ENCODE measurements around the gene SERPINB10.

Gene SERPINB10

GRCh38 chr18:63907664-63908063, at the start of gene SERPINB10:
Gene SERPINB10, plus strand, starts transcription at chr18:63907958. Its CDS starts 7,553 bp downstream, at chr18:63915511.
- DNase-seq, result no peak

- no peak for DNase-seq
Observed at GRCh38 chr18:63858456-63858855, 49.3 kb upstream of the SERPINB10 start.

- DNase-seq, result no peak
Observed at GRCh38 chr18:63859781-63860475, 47.8 kb upstream of the SERPINB10 start.

- DNase-seq, result no peak
Observed at GRCh38 chr18:63860531-63860930, 47.2 kb upstream of the SERPINB10 start.

GRCh38 chr18:63867368-63868125, 40.2 kb upstream of the SERPINB10 start:
- DNase-seq, result no peak

- DNase-seq, result no peak
Observed at GRCh38 chr18:63868546-63868945, 39.2 kb upstream of the SERPINB10 start.

GRCh38 chr18:63869374-63869773, 38.4 kb upstream of the SERPINB10 start:
- no peak for DNase-seq

GRCh38 chr18:63869851-63870250, 37.9 kb upstream of the SERPINB10 start:
- no peak for DNase-seq

GRCh38 chr18:63871836-63872235, 35.9 kb upstream of the SERPINB10 start:
- DNase-seq, result no peak

- no peak for DNase-seq
Observed at GRCh38 chr18:63872586-63872985, 35.2 kb upstream of the SERPINB10 start.

- DNase-seq, result no peak
Observed at GRCh38 chr18:63878343-63878742, 29.4 kb upstream of the SERPINB10 start.

- DNase-seq, result no peak
Observed at GRCh38 chr18:63878925-63879324, 28.8 kb upstream of the SERPINB10 start.

GRCh38 chr18:63879709-63880108, 28.0 kb upstream of the SERPINB10 start:
- DNase-seq, result no peak

- no peak for DNase-seq
Observed at GRCh38 chr18:63881851-63882250, 25.9 kb upstream of the SERPINB10 start.

- no peak for DNase-seq
Observed at GRCh38 chr18:63882333-63883141, 25.2 kb upstream of the SERPINB10 start.

GRCh38 chr18:63883617-63884016, 24.1 kb upstream of the SERPINB10 start:
- DNase-seq, result no peak

GRCh38 chr18:63887424-63887823, 20.3 kb upstream of the SERPINB10 start, which contains the start of gene SERPINB2:
Gene SERPINB2, plus strand, starts transcription at chr18:63887705. Its CDS starts 3,740 bp downstream, at chr18:63891445.
- no peak for DNase-seq

GRCh38 chr18:63888470-63889190, 19.1 kb upstream of the SERPINB10 start:
- no peak for DNase-seq

GRCh38 chr18:63889626-63890025, 18.1 kb upstream of the SERPINB10 start:
- DNase-seq, result no peak

- no peak for DNase-seq
Observed at GRCh38 chr18:63890237-63890949, 17.4 kb upstream of the SERPINB10 start.

GRCh38 chr18:63890950-63891304, 16.8 kb upstream of the SERPINB10 start:
- peak; percentile 45 for DNase-seq

GRCh38 chr18:63892566-63892965, 15.2 kb upstream of the SERPINB10 start:
- DNase-seq, result no peak
